Erythroblast (primary cell): ENCODE measurements around the gene SMNDC1.

Experiments
- GATA1 ChIP-seq: IDR thresholded peaks from 2 replicates; pipeline ENCODE4 v1.6.1; 2011; ENCODE audit warnings: low read depth, mild to moderate bottlenecking, control low read depth, low read length, moderate library complexity
- POLR2A ChIP-seq: IDR thresholded peaks from 2 replicates; pipeline ENCODE4 v1.6.1; 2011; ENCODE audit warnings: mild to moderate bottlenecking, low read length

- TF ChIP-seq POLR2A (no peak), GATA1 (no peak)
Observed at GRCh38 chr10:110307805-110308204, 3.1 kb upstream of the SMNDC1 start.
